Coronary artery (tissue), 2 donors: Measurements from ENCODE around the gene ACOXL.
"Not testable (repeated sequence)": the region's sequence is repeated elsewhere in the genome, so short reads cannot be mapped to it uniquely, and the experiment has no call there.

Experiments
- DNase-seq: peaks from one replicate; pipeline ENCODE4 v3.0.0-alpha.2; 2017; ENCODE audit warnings: low spot score
- H3K27ac ChIP-seq, 2 donors: fragments of 200-600 bp; sonication (generic); one replicate each; pipeline ENCODE4 v1.5.1; 2016 to 2019
- H3K4me3 ChIP-seq: fragments of 200-600 bp; sonication (generic); 2 replicates; pipeline ENCODE4 v1.5.1; 2016; ENCODE audit warnings: mild to moderate bottlenecking, moderate library complexity
- CTCF ChIP-seq: fragments of 200-600 bp; sonication (generic); IDR thresholded peaks from one replicate; pipeline ENCODE4 v1.5.1; 2019; ENCODE audit warnings: antibody characterized with exemption

Gene ACOXL

GRCh38 chr2:110960954-110961353, 228.6 kb downstream of the ACOXL start:
- no peak overlapping the region for H3K4me3 ChIP-seq
- no peak for TF ChIP-seq CTCF
- no peak for DNase-seq

GRCh38 chr2:110961643-110962042, 229.3 kb downstream of the ACOXL start:
- not testable (repeated sequence) for H3K4me3 ChIP-seq, H3K27ac ChIP-seq, DNase-seq

More at GRCh38 chr2:110960954-110961353, 228.6 kb downstream of the ACOXL start:
- no peak overlapping the region for H3K27ac ChIP-seq

DNA sequence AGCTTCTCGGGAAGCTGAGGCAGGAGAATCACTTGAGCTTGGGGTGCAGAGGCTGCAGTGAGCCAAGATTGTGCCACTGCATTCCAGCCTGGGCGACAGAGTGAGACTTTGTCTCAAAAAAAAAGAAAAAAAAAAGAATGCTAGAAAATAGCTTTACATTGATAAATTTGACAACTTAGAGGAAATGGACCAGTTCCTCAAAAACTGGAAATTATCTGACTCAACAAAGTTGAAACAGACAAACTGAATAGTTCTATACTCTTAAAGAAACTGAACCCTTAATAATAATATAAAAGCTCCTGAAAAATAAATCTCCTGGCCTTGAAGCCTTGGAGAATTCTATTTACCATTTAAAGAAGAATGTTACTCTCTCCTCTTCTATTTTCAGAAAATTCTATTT, 237.3 kb downstream of the ACOXL start:
- no peak for DNase-seq
- Histone ChIP-seq H3K27ac (no peak overlapping the region), H3K4me3 (no peak overlapping the region)
- no peak for TF ChIP-seq CTCF

GRCh38 chr2:110970201-110970600, 237.8 kb downstream of the ACOXL start:
- no peak for TF ChIP-seq CTCF

GRCh38 chr2:110971811-110972210, 239.4 kb downstream of the ACOXL start:
- Histone ChIP-seq H3K4me3 (no peak overlapping the region), H3K27ac (no peak overlapping the region)
- no peak for TF ChIP-seq CTCF
- DNase-seq, result no peak

More at GRCh38 chr2:110970201-110970600, 237.8 kb downstream of the ACOXL start:
- no peak for DNase-seq
- no peak overlapping the region for H3K27ac ChIP-seq
- no peak overlapping the region for H3K4me3 ChIP-seq

DNA sequence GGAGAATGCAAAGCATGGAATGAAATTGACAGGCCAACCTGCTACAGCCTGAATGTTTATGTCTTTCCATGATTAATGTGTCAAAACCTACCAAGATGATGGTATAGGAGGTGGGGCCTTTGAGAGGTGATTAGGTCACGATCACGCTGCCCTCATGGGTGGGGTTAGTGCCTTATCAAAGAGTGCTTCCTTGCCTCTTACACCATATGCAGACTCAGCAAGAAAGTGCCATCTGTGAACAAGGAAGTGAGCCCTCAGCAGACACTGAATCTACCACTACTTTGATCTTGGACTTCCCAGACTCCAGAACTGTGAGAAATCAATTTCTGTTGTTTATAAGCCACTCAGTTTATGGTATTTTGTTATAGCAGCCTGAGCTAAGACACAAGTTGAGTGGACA, 240.9 kb downstream of the ACOXL start:
- no peak for DNase-seq
- H3K4me3 ChIP-seq, result no peak overlapping the region
- no peak overlapping the region for H3K27ac ChIP-seq
- TF ChIP-seq CTCF, result no peak

- no peak for DNase-seq
- Histone ChIP-seq H3K4me3 (no peak overlapping the region), H3K27ac (no peak overlapping the region)
- no peak for TF ChIP-seq CTCF
Observed at GRCh38 chr2:110977403-110977802, 245.0 kb downstream of the ACOXL start.

GRCh38 chr2:110978148-110978547, 245.8 kb downstream of the ACOXL start:
- DNase-seq, result no peak
- no peak for TF ChIP-seq CTCF
- H3K27ac ChIP-seq, result no peak overlapping the region
- H3K4me3 ChIP-seq, result no peak overlapping the region
